DMS 273 (cell line): Measurements from ENCODE around the gene SCRN1.

Source experiments
- DNase-seq: peaks from one replicate; lab custom pipeline; 2025; ENCODE audit not compliant: unreplicated experiment; lab: John Stamatoyannopoulos, UW

Gene SCRN1

DNA sequence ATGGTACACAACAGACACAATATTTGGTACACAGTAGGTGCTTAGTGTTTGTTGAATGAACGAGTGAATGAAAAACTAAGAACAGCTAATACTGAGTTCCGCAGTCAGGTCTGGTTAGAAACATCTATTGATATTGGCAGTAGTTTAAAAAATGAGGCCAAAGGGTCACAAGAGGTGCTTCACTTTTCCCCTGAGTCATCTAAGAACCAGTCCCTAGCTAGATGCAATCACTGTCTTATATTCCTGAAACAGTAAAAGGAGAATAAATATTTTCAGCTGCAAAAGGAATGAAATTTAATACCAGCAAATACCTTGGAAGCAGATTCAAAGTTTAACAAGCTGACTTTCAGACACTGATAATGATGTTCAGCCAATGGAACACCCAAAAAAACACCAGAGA lies 54.5 kb downstream of the SCRN1 start:
- no peak for DNase-seq

DNA sequence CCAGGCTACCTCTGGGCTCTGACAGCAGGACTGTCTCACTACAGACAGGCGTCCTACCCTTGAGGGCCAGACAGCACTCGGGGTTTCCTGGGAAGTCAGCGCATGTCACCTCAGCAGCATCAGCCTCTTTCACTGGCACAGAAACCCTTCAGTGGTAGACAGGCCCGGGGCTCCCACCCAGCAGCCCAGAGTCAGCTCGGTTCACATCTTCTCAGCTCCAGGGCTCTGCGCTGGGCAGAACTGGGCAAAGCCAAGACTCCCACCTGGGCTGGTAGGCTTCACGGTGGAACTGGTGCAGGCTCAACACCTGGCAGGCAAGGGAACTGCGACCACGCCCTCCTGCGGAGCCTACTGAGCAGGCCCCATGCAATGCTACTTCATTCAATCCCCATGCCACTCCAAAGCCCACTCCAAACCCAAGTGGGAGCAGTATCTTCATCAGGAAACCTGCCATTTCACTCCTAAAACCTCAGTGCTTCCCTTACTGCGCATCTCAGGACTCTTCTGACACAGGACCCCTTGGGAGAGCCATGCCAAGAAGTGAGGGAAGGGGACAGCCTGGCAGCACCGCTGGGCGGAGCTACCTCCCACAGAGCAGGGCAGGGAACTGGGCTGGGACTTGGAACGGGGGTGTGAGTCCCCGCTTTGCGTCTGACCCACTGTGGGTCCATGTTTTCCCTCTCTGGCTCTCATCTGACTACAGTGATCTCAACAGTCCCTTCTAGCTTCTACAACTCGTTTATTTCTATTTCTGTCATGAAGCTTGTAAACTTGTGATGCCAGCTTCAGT lies 60.4 kb downstream of the SCRN1 start:
- no peak for DNase-seq

DNA sequence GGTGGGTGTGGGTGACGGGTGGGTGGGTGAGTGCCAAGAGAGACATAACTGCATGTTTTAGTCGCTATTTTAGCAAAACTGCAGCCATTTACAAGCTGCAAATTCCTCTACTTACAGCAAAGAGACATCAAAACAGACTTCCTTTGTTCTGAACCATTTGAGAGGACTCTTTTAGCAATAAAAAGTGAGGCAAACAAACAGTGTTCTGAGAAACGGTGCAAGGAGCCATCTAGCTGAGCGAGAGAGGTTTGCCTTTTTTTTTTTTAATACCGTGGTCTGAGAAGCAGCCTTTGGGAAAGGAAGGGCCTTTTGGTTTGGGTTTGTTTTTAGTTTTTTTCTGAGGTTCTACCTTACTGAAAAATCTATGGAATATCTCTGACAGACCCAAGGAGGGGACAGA lies 62.9 kb downstream of the SCRN1 start:
- no peak for DNase-seq

DNA sequence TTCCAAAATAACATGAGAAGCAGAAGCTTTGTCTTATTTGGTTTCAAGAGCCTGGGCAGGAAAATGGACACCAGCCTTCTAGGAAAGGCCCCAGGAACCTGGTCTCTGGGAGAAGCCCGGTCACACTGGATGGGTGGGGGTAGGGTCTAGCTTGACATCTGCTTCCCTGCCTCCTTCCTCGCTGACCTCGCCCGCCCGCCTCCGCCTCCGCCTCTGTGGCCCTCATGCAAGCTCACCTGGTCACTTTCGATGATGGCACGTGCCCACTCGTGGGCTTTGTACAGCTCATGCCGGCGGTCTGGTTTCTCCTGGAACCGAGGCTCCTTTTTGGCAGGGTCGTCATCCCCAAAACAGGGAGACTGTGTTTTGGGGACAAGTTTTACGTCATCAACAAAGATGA lies 63.4 kb downstream of the SCRN1 start:
- no peak for DNase-seq

DNA sequence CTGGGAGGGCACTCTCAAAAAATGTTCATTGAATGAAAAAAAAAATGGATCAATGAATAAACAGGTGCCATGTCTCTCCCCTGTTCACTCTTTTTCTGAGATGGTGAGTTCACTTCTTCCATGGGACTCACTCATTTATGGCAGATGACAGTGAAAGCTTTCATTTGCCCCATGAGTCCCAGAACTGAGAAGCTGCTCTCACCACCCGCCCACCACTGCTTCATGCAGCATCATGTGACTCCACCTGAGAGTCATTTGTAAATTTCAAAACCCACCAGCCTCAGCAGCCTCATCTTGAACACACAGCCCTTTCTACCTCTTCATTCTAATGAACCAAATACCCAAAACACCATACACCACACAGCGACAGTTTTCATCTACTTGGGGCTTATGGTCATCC lies 64.9 kb downstream of the SCRN1 start:
- DNase-seq = no peak

DNA sequence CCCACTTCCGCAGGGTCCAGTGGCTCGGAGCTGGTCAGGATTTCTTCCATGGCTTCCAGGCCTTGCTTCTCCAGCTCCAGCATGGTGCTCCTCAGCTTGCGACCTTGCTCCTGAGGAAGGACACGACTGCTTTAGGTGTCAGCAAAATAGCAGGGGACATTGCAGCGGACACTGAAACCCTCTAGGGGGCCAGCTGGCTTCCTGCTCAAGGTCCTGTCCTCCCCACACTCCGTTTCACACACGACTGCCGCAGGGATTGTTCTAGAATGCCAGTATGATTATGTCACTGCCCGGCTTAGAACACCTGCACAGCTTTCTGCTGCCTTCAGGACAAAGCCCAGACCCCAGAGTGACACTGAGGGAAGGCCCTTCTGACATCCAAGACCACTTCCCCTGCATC lies 65.6 kb downstream of the SCRN1 start:
- no peak for DNase-seq

DNA sequence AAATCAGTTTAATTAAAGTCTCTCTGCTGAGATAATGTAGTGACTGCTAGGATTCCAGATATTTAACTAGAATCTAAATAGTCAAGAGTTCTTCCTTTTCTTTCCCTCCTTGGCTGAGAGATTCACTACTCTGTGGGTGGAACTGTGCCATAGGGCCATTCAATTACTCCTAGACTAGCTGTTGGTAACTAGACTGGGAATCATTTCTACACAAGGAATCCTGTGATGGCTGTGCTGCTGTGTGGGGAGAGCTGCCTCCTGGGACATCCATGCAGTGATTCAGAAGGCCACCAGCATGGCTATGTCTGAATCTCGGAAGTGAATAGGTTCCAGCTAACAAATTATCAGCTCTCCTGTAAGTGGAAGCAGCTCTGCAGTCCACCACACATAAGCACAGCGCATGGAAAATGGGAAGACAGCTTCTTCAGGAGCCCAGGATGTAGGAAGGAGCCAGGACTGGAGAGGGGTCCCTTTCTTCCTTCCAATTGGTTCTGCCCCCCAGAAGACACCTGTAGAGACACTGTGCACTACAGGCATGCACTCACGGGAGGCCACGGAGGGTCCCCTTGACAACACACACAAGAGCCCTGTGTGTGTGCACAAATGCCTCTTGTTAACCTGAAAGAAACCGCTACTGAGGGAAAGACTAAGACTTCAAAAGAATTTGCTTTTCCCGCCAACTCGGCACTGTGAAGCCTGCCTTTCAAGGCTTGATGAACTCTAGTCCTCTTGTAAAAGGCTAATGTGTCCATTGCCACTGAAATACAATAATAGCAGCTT lies 66.5 kb downstream of the SCRN1 start:
- DNase-seq = no peak

DNA sequence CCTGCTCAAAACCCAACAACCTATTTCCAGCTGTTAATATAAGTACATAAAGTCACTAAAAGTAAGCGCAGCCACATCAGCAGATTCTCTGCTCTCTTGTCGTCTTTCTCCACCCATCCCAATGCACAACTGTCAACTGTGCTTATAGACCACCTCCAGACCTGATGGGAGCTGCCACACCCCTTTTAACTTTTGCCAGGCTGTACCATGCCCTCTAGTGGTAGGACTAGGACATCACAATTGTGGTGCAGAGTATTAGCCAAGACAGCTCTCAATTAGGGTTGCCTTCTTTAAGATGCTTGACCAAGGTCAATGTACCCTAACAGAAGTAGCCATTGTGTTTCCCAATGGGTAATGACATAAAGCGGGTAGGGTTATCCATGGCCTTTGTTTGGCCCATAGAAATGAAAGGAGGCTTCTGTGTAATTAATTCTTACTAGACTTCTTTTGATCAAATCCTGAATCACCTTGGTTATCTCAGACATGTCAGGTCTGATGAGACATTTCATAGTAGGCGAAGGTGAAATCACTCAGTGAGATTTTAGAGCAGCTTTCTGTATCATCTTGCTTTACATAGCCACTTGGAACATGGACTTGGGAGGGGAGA lies 68.1 kb downstream of the SCRN1 start:
- DNase-seq = peak; percentile 91

DNA sequence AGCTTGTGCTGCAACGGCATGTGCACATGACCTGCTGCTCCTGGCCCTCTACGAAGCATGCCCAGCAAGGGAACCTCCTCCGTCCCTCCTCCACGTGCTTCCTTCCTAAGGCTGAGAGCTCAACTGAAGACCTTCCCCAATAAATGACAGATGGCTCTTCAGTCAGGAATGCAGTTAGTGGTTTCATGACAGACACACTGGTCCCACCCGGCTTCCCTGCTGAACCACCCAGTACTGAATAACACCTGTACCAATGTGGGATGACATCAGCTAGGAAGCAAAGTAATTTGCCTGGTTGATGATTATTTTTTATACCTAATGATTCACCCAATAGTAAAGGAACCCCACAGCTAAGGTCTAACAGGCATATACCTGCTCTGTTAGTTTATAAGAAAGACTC lies 69.1 kb downstream of the SCRN1 start:
- DNase-seq = peak; percentile 30

DNA sequence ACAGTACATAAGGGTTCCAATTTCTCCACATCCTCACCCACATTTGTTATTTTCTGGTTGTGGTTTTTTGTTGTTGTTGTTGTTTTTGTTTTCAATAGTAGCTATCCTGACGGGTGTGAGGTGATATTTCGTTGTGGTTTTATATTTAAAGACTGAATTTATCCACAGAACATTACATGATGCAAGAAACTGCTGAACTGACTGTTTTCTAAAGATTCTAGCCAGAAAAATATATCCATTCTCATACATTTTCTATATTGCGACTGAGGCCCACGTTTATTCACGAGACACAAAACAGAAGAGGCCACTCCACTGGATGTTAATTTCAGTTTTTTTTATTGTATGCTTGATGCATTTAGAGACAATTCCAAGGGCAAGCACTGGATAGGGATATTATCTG lies 69.8 kb downstream of the SCRN1 start:
- DNase-seq = no peak

DNA sequence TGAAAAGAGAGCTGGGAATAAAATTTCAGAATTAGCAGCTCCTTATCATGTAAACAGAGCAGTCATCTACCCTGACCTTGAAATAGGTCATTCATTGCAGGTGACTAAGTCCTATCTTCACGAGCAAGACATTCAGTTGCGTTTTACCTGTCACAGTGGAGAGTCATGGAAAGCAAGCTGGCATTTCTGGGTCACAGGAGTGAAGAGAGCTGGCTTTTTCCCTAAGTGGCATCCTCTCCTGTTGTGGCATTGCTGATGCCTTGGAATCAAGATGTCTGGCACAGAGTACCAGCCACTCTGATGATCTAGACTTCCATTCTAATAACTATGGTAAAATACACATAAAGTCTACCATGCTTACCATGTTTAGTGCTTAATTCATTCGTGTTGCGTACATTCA lies 70.8 kb downstream of the SCRN1 start:
- no peak for DNase-seq

DNA sequence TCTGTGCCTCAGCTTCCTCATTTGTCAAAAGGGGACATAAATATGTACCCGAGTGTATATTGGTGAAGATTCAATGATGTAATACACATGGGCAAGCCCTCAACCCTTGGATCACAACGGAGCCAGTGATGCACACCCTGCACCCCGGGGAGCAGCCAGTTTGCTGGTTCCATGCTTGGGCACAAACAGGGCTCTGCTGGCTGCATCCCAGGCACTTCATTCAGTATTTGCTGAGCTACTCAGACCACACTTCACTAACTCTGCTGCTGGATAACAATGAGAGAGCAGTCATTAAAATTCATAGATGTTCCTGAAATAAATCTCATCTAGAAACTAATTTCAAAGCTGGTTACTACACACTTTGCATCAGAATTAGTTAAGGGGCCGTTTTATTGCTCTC lies 72.0 kb downstream of the SCRN1 start:
- DNase-seq = no peak

DNA sequence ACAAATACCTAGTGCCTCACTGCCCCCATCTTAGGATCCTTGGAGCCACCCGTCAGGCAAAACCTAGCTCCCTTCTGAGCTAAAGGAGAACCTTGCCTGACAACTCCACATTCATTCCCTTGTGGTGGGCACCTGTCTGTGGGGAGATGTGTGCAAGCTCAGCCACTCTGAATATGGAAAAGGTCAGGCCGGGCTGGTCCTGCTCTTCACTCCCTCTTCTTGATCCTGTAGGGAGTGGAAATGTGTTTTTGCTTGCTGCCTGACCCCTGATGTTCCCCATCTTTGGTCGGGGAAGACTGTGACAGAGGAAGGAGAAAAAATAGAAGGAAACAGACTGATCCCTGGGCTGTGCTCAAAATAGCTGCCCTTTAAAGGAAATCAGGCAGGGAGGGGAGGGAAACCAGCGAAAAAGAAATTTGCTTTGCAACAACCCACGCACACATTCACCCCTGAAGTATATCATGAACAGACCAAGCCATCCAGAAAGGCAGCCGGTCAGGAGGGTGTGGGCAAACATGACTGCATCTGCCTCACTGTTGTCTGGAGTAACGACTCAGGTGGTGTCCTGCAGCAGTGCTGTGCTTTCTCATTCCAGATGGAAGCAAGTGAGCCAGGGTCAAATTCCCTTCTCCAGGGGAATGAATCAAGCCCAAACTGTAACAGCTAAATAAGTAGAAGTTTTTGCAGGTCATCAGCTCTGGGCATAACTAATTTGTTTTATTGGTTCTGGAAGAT lies 74.0 kb downstream of the SCRN1 start:
- peak; percentile 78 for DNase-seq

DNA sequence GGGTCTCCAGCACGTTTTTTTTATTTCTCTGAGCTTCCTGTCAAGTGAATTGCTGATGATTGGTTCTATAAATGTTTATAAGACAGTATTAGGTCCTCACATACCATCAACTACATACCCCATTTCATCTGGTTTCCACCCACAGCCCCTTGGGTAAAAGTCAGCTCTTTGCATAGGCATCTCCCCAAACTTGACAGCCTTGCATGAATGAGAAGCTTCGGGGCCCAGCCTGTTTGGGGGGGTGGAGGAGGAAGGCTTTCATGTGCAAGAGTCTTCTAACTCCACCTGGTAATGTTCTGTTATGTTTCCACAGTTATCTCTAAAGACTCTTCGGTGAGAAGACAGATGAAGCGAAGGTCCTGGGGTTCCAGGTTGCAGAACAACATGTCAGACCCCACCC lies 75.4 kb downstream of the SCRN1 start:
- DNase-seq = no peak

DNA sequence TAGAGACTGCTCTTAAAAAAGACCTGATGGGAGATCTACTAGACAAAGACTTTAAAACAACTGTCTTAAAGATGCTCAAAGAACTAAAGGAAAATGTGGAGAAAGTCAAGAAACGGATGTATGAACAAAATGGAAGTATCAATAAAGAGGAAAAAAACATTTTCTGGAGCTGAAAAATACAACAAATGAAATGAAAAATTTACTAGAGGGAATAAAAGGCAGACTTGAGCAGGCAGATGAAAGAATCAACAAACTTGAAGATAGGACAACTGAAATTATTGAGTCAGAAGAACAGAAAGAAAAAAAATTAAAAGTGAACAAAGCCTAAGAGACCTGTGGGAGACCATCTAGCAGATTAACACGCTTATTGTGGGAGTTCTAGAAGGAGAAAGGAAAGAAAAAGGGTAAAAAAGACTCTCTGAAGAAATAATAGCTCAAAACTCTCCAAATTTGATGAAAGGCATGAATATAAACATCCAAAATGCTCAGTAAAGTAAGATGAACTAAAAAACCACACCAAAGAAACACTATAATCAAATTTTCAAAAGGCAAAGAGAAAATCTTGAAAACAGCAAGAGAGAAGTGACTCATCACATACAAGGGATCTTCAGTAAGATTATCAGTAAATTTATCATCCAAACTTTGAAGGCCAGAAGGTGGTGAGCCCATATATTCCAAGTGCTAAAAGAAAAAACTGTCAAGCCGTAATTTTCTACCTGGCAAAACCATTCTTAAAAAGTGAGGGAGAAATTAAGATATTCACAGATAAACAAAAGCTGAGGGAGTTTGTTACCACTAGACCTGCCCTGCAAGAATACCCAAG lies 83.2 kb downstream of the SCRN1 start:
- no peak for DNase-seq

DNA sequence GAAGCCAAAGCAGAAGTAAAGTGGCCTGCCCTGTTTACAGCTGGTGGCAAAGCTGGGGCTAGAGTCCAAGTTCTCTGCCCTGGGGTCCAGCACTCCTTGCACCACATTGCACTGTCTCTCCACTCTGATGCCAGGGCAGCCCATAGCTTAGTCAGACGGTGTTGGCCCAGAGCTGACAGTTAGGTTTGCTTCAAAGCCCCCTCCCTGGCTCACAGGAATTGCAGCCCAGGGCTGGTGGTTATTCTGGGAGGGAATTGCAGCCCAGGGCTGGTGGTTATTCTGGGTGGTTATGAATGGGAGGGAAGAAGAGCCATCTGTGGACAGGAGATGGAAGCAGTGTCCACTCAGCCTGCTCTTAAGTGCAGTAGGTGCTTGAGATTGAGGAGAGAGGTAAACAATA lies 88.9 kb downstream of the SCRN1 start:
- no peak for DNase-seq

DNA sequence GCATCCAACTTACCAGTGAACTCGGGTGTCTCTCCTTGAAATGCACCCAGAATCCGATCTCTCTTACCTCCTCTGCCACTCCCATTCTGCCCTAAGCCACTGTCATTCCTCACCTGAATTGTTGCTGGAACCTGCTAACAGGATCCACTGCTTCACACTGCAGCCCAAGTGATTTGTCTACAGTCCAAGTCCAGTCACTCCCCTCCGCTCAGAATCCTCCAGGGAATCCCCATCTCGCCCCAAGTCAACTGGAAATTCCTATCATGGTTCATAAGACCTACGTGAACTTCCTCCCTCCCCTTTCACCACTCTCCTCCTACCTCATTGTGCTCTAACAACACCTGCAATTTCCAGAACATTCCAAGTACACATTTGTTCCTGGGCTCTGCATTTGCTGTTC lies 91.3 kb downstream of the SCRN1 start:
- DNase-seq = no peak

DNA sequence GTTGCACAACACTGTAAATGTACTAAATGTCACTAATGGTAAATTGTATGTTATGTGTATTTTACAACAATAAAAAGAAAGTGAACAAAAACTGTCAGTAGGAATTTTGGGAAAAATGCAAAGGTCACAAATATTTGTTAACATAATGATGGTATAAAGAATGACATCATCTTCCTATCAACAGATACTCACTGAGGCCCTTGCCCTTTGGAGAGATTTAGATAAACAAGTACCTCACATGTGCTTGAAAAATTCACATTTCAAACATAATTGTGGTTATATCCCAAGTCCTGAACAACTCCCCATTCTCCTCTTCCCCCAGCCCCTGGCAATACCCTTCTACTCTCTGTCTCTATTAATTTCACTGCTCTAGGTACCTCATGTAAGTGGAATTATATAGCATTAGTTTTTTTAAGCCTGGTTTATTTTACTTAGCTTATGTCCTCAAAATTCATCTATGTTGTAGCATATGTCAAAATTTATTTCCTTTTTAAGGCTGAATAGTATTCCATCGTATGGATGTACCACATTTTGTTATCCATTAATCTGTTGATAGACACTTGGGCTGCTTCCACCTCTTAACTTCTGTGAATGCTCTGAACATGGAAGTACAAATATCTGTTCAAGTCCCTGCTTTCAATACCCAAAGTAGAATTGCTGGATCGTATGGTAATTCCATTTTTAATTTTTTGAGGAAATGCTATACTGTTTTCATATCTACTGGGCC lies 92.8 kb downstream of the SCRN1 start:
- no peak for DNase-seq

DNA sequence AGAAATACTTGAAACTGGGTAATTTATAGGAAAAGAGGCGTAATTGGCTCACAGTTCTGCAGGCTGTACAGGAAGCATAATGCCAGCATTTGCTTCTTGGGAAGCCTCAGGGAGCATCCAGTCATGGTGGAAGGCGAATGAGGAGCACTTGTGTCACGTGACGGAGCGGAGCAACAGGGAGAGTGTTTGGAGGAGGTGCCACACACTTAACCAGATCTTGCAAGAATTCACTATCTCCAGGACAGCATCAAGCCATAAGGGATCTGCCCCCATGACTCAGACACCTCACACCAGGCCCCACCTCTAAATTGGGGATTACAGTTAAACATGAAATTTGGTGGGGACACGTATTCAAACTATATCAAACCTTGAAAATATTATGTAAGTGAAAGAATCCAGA lies 94.0 kb downstream of the SCRN1 start:
- DNase-seq = no peak

DNA sequence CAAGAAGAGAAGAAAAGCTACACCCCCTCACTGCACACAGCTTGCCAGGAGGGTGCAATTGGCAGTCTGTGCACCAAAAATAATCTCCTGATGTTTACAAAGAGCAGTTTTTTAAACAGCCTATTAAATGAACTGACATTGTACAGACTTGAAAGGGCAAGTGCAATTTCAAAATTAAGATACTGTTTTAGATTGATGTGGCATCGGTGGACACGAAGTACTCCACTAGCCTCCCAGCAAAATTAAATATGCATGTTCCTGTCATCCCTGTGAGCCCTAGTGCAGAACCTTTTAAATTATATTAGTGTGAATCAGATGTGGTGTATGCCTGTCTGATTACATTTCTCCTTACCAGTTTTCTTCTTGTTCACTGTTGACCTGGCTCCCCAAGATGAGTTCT lies 95.3 kb downstream of the SCRN1 start:
- no peak for DNase-seq
